ENCODE measurements around the gene ERG28. TPM values are rescaled to one million over a fixed set of nuclear protein-coding genes. Genes with fewer than 3 reads are reported as not detected.
A peak's percentile ranks its signal among the peaks of the same experiment; 100 is the strongest.

Gene ERG28
- total RNA-seq, 1 experiment from 2014 or later: 5.9 TPM

DNA sequence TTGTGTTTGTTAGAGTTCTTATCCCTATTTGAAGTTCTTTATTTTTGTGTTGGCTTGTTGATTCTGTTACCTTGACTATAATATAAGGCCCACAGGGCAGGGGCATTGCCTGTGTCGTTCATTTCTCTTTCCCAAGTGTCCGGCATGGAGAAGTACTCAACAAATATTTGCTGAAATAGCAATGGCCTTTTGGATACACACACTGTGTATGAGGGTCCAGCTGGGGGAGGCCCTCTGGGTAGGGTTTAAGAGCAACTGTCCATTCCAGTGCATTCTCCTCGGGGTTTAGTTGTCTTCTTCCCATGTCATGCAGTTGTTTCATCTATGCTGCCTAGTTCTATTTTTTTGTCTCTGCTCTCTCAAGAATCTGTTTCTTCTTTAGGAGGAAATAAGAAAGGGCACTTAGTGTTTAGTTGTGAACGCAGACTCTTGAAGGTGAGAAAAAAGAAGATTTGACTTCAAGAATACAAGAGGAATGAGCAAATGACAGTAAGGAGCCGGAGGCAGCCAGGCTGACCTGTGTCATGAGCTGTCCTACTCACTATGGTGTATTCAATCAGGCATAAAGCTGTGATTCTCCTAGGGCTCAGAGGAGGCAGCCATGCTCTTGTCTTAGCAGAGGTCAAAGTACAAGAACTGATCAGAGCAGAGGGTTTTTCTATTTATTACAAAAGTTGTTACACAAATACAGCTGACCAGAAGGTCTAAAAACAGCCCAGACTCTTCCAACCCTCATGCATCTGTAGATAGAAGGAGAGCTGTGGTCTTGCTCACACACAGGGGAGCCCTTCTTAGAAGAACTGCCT, 10.2 kb downstream of the ERG28 start:
- H3K4me1 ChIP-seq (replicated peaks): peaks cover 36% of the 10 kb centered on the region
- no peak overlapping the region for H3K4me3 ChIP-seq
- no peak overlapping the region for H3K27ac ChIP-seq
- peaks cover 18% of the 10 kb centered on the region for H3K36me3 ChIP-seq
- H3K27me3 ChIP-seq (replicated peaks): no peaks in the 10 kb centered on the region
- H3K9me3 ChIP-seq (replicated peaks): no peaks in the 10 kb centered on the region
- DNase-seq (ENCODE audit: low read depth in 1 of 2, low spot score in 2 of 2): no peak

DNA sequence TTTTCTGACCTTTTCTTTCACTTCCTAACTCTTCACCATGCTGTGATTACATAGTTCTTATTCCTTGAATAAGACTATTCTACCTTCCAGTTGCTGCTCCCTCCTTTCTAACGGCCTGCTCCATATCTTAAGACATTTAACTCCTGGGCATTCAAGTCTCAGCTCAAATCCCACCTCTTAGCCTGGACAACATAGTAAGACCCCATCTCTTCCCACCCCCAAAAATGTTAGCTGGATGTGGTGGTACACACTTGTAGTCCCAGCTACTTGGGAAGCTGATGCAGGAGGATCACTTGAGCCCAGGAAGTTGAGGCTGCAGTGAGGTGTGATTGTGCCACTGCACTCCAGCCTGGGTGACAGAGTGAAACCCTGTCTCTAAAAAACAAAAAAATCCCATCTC, 10.9 kb downstream of the ERG28 start:
- Histone ChIP-seq H3K27me3 (replicated peaks) (no peaks in the 10 kb centered on the region), H3K27ac (no peak overlapping the region), H3K36me3 (peaks cover 18% of the 10 kb centered on the region), H3K4me3 (no peak overlapping the region), H3K4me1 (replicated peaks) (peaks cover 36% of the 10 kb centered on the region), H3K9me3 (replicated peaks) (no peaks in the 10 kb centered on the region)
- no peak for DNase-seq (ENCODE audit: low read depth in 1 of 2, low spot score in 2 of 2)

DNA sequence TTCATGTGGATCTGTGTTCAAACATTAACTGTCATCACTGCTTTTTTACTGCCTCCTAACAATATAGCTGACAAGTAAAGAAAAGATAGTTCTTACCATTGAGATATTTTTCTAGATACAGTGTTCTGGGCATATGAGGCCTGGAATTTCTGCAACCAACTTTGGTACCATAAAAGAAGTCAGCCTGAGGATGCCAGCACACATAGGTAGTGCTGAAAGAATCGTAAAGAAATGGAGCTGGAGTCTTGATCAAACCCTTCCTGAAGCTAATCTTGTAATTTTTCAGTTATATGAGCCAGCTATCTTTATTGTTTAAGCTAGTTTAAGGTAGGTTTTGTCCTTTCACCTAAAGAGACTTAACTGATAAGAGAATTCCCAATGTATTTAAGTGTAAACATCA, 11.3 kb downstream of the ERG28 start:
- Histone ChIP-seq H3K36me3 (peaks cover 16% of the 10 kb centered on the region), H3K4me3 (no peak overlapping the region), H3K4me1 (replicated peaks) (peaks cover 36% of the 10 kb centered on the region), H3K27ac (no peak overlapping the region), H3K27me3 (replicated peaks) (no peaks in the 10 kb centered on the region), H3K9me3 (replicated peaks) (no peaks in the 10 kb centered on the region)
- no peak for DNase-seq (ENCODE audit: low read depth in 1 of 2, low spot score in 2 of 2)

DNA sequence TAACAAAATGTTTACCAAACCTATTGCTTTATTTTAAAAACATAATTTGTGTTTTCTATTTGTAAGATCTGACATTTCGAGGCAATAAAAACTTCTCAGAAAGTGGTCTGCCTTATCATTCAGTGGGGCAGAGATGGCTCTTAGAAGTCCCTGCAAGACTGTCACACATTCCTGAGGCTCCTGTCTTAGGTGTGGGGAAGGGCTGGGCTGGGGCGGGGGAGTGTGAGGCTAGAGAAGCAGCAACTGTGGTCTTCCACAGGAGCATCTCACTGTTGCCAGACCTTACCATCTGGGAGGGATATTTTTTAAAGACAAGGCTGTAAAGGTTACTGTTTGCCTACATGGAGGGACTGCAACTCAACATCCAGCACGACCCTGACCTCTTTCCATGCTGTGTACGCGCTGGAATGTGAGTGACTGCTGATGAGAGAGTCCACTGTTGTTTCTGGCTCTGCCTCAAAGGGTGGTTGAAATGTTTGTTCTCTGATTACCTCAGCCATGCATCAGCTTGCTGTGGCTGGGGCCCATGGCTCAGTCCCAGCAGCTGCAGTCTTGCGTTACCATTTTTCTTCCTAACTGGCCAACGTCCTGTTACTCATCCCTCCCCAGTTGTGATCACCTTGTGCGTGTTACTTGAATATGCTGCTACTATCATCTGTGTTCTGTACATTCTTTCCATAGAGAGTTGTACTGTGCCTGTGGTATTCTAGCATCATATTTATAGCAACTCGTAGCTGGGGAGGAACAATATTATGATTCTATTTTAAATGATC, 12.4 kb downstream of the ERG28 start:
- no peaks in the 10 kb centered on the region for H3K9me3 ChIP-seq (replicated peaks)
- DNase-seq (ENCODE audit: low read depth in 1 of 2, low spot score in 2 of 2): peak; percentile 70 to 75
- no peak overlapping the region; the same call in none of the 2 replicates for H3K27ac ChIP-seq
- H3K27me3 ChIP-seq (replicated peaks): no peaks in the 10 kb centered on the region
- H3K4me1 ChIP-seq (replicated peaks): peaks cover 36% of the 10 kb centered on the region
- peaks cover 15% of the 10 kb centered on the region for H3K36me3 ChIP-seq
- H3K4me3 ChIP-seq: no peak overlapping the region

DNA sequence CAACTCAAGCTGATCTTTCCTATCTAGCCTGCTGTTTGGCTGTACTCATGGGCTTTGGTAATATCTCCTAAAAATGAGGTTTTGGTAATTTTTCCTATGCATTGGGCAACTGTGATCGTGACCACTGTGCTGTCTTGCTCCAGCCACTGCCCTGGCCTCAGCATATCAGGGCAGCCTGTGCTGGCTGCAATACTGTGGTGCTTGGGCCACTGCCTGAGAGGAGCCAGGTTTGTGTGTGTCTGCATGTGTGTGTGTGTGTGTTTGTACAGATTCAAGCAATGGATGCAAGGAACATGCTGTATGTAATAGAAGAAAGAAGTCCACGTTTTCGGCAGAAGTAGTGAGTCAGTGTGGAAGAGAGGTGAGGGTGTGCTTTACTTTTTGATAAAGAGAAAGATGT, 13.0 kb downstream of the ERG28 start:
- no peaks in the 10 kb centered on the region for H3K27me3 ChIP-seq (replicated peaks)
- H3K36me3 ChIP-seq: peaks cover 15% of the 10 kb centered on the region
- DNase-seq (ENCODE audit: low read depth in 1 of 2, low spot score in 2 of 2): no peak
- peaks cover 36% of the 10 kb centered on the region for H3K4me1 ChIP-seq (replicated peaks)
- H3K9me3 ChIP-seq (replicated peaks): no peaks in the 10 kb centered on the region
- no peak overlapping the region for H3K27ac ChIP-seq
- no peak overlapping the region for H3K4me3 ChIP-seq

DNA sequence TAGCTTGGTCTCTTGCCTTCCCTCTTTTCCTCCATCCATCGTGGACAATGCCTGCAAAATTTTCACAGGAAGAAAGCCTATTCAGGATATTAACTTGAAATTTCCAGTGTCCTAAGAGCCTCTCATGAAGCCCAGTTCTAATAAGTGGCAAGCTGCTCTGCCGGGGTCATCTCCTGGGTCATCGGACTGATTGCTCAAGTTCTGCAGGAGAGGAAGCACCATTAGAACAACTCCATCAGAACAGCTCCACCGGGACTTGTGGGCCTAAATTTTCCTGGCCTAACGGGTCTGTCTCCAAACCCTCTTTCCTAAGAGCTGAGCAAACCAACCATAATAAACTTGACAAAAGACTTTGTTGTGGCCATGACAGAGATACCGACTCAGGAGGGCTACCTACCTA, 13.9 kb downstream of the ERG28 start:
- Histone ChIP-seq H3K4me1 (replicated peaks) (peaks cover 36% of the 10 kb centered on the region), H3K27me3 (replicated peaks) (no peaks in the 10 kb centered on the region), H3K27ac (no peak overlapping the region), H3K9me3 (replicated peaks) (no peaks in the 10 kb centered on the region), H3K4me3 (no peak overlapping the region), H3K36me3 (peaks cover 15% of the 10 kb centered on the region)
- DNase-seq (ENCODE audit: low read depth in 1 of 2, low spot score in 2 of 2): no peak

DNA sequence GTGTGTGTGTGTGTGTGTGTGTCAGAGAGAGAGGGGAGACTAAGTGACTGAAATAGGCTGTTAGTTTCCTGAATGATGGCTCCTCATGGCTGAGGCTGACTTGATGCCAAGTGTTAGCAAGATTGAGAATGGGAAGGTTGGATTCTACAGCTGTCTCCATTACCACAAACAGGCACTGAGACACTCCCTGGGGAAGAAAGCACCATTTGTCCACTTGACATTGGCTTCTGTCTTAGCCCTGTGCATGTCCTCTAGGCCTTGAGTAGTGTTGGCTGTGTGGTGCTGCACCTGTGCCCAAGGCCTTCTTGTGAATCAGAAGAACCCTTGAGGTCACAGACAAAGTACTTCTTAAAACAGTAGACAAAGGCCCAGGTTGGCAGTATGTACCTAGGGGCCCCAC, 15.6 kb downstream of the ERG28 start:
- peaks cover 36% of the 10 kb centered on the region for H3K4me1 ChIP-seq (replicated peaks)
- peaks cover 9% of the 10 kb centered on the region for H3K36me3 ChIP-seq
- H3K27ac ChIP-seq: no peak overlapping the region
- H3K27me3 ChIP-seq (replicated peaks): no peaks in the 10 kb centered on the region
- no peaks in the 10 kb centered on the region for H3K9me3 ChIP-seq (replicated peaks)
- no peak overlapping the region for H3K4me3 ChIP-seq
- no peak for DNase-seq (ENCODE audit: low read depth in 1 of 2, low spot score in 2 of 2)

DNA sequence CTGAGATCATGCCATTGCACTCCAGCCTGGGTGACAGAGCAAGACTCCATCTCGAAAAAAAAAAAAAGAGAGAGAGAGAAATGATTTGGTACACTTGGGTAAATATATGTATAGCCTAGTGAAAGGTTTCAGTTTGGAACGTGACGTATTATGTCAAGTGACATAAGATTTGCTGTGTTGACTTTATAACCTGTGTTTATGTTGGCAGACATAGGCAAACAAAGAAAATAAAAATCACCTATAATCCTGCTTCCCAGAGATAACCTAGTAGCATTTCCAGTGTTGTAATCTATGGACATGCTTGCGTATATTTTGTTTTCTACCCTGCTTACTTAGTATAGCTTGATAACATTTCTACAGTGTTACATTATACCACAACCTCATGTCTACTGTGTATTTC, 16.7 kb downstream of the ERG28 start:
- no peak overlapping the region for H3K27ac ChIP-seq
- no peak overlapping the region for H3K4me3 ChIP-seq
- DNase-seq (ENCODE audit: low read depth in 1 of 2, low spot score in 2 of 2): no peak
- no peaks in the 10 kb centered on the region for H3K9me3 ChIP-seq (replicated peaks)
- no peaks in the 10 kb centered on the region; the same call in 1 of the 2 replicates for H3K36me3 ChIP-seq
- no peaks in the 10 kb centered on the region for H3K27me3 ChIP-seq (replicated peaks)
- peaks cover 33% of the 10 kb centered on the region for H3K4me1 ChIP-seq (replicated peaks)

DNA sequence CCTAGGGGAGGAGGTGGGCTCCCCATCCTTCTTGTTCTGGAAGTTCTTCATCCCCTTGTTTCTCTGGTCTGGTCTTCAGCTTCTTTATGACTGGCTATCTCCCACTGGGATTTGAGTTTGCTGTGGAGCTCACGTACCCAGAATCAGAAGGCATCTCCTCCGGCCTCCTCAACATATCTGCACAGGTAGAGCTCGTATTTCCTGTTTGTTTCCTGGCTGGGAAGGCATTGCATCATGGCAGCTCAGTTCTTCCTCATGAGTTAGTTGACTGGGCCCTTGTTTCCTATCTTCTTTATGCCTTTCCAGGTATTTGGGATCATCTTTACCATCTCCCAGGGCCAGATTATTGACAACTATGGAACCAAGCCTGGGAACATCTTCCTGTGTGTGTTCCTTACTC, 19.8 kb downstream of the ERG28 start:
- no peak for DNase-seq (ENCODE audit: low read depth in 1 of 2, low spot score in 2 of 2)
- H3K27ac ChIP-seq: no peak overlapping the region
- no peaks in the 10 kb centered on the region for H3K36me3 ChIP-seq
- H3K4me1 ChIP-seq (replicated peaks): peaks cover 5% of the 10 kb centered on the region
- H3K9me3 ChIP-seq (replicated peaks): no peaks in the 10 kb centered on the region
- H3K27me3 ChIP-seq (replicated peaks): no peaks in the 10 kb centered on the region
- H3K4me3 ChIP-seq: no peak overlapping the region

DNA sequence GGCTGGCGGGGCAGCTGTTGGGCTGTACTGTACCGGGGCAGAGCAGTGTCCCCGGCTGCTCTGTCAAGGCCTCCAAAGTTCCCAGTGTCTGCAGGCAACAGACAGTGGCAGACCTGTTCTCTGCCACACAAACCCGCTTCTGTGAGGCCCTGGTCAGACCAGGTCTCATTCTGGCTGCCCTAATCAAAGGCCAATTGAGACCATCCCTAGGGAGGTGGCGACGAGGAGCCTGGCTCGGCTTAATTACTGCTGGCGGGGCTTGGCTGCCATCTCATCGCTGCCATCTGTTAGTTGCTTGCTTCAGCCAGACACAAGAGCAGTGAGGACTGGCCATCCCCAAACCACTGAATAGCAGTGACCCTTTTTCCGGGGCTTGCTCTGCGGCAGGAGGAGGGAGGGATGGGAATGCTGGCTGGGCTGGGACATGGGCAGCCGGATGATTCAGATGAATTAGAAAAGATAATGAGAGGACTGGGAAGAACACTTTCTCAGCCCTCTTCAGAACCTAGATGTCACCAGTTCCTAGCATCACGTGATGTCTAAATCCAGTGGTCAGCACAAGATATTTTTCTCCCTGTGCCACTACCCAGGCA, 24.5 kb downstream of the ERG28 start:
- H3K27me3 ChIP-seq (replicated peaks): no peaks in the 10 kb centered on the region
- H3K4me3 ChIP-seq: no peak overlapping the region
- peak in 1 of 2 experiments; percentile 2 for DNase-seq (ENCODE audit: low read depth in 1 of 2, low spot score in 2 of 2)
- H3K27ac ChIP-seq: no peak overlapping the region
- no peaks in the 10 kb centered on the region for H3K36me3 ChIP-seq
- no peaks in the 10 kb centered on the region for H3K9me3 ChIP-seq (replicated peaks)
- H3K4me1 ChIP-seq (replicated peaks): no peaks in the 10 kb centered on the region

DNA sequence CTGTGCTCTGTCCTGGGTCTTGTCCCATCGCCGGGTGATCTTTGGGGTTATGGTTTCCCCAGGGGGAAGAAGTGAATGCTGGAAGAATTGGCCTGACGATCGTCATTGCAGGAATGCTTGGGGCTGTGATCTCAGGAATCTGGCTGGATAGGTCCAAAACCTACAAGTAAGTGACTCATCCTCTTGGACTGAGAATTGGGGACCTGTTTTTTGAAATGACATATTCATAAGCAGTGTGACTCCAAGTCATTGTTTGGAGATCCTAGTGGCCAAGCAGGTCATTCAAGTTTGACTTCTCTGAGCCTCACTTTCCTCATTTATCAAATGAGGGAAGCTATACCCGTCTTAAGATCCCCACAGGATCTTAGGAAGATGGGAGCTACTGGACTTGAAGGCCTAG, 25.8 kb downstream of the ERG28 start:
- H3K36me3 ChIP-seq: no peaks in the 10 kb centered on the region
- no peak overlapping the region for H3K27ac ChIP-seq
- DNase-seq (ENCODE audit: low read depth in 1 of 2, low spot score in 2 of 2): no peak
- no peaks in the 10 kb centered on the region for H3K27me3 ChIP-seq (replicated peaks)
- no peaks in the 10 kb centered on the region for H3K4me1 ChIP-seq (replicated peaks)
- H3K4me3 ChIP-seq: no peak overlapping the region
- no peaks in the 10 kb centered on the region for H3K9me3 ChIP-seq (replicated peaks)

DNA sequence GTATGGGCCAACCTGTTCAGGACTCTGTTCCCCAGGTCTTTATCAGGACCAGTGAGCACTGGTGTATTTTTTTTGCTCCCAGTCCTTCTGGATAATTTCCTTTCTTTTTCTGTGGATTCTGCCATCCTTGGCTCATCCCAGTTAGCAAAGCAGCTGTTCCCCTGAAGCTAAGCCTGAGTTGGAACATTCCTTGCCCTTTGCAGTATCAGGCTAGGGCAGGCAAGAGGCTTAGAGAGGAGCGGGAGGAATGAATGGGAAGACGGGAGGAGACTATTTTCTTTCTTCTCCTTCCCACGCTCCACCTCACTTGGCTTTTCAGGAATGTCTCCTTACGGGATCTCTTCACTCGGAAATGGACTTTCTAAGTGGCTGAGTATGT, 29.2 kb downstream of the ERG28 start:
- Histone ChIP-seq H3K9me3 (replicated peaks) (no peaks in the 10 kb centered on the region), H3K4me3 (no peak overlapping the region), H3K36me3 (no peaks in the 10 kb centered on the region), H3K27ac (no peak overlapping the region), H3K4me1 (replicated peaks) (no peaks in the 10 kb centered on the region), H3K27me3 (replicated peaks) (no peaks in the 10 kb centered on the region)
- no peak for DNase-seq (ENCODE audit: low read depth in 1 of 2, low spot score in 2 of 2)

DNA sequence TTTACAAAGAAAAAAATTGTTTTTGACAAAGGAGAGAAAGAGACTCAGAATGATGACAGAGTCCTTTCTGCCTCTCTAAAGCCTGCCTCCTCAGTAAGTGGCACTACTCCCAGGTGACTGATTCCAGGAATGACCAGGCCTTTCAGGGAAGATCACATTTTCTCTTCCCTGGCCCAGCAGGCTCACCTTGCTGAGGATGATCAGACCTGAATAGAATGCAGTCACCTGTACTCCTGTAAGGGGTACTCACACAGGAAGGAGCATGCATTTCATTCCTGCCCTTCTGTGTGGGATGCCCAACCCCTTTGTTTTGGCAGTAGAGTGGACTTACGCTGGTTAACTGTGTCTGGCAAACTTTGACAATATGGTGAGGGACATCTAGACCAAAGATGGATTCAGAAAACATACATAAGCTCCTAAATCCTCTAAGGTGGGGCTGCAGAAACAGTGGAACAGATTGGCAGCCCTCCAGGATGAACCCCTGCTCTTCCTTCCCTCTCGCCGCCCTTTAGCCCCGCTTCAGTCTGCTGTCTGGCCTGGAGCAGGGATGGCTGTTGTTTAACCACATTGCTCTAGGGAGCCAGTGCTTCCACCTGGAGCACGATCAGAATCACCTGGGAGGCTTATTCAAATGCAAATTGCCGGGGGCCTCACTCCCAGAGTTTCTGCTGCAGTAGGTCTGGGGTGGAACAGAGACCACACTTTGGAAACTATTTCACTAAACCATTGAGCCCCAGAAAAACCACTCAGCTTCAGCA, 29.8 kb downstream of the ERG28 start:
- no peak overlapping the region for H3K4me3 ChIP-seq
- no peaks in the 10 kb centered on the region for H3K27me3 ChIP-seq (replicated peaks)
- DNase-seq (ENCODE audit: low read depth in 1 of 2, low spot score in 2 of 2): no peak
- H3K27ac ChIP-seq: no peak overlapping the region
- no peaks in the 10 kb centered on the region for H3K9me3 ChIP-seq (replicated peaks)
- H3K4me1 ChIP-seq (replicated peaks): no peaks in the 10 kb centered on the region
- no peaks in the 10 kb centered on the region for H3K36me3 ChIP-seq
